ENCODE data around the gene PFKFB3.

GRCh38 chr10:6239213-6239991 lies 36.7 kb downstream of the PFKFB3 start:
- TF ChIP-seq, protein P1, sequence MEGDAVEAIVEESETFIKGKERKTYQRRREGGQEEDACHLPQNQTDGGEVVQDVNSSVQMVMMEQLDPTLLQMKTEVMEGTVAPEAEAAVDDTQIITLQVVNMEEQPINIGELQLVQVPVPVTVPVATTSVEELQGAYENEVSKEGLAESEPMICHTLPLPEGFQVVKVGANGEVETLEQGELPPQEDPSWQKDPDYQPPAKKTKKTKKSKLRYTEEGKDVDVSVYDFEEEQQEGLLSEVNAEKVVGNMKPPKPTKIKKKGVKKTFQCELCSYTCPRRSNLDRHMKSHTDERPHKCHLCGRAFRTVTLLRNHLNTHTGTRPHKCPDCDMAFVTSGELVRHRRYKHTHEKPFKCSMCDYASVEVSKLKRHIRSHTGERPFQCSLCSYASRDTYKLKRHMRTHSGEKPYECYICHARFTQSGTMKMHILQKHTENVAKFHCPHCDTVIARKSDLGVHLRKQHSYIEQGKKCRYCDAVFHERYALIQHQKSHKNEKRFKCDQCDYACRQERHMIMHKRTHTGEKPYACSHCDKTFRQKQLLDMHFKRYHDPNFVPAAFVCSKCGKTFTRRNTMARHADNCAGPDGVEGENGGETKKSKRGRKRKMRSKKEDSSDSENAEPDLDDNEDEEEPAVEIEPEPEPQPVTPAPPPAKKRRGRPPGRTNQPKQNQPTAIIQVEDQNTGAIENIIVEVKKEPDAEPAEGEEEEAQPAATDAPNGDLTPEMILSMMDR (IDR thresholded peaks at IDR 0.05 in 8 of 11, conservative IDR thresholded peaks at IDR 0.05 in 3 of 11), result no peak
- TF ChIP-seq POLR2AphosphoS5 (IDR thresholded peaks at IDR 0.05), result peak in 2 of 3 donors; percentile 37 to 81

Data from spleen (tissue), 7 donors.